ENCODE results near the gene FOXN3. TPM values are rescaled to one million over a fixed set of nuclear protein-coding genes. Genes with fewer than 3 reads are reported as not detected.

FOXN3 gene
- total RNA-seq, 1 donor: 84.0 TPM

DNA sequence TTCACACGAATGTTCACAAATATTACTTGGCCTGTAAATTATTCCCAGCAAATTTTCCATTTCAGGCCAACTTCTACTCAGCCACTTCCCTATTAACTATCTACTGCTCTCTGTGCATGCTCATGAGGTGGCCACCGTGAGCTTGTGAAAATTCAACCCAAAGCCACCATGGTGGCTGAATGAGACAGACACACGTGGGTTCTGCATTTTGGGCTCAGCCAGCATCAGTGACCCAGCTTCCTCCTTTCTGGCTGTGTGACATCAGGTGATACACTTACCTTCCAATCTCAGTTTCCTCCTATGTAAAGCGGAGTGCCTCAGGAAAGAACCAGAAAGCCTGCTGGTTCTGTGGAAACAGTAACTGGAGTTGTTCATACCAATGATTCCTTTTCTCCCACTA lies 175.8 kb downstream of the FOXN3 start:
- DNase-seq (ENCODE audit: low read depth in 2 of 3, low spot score in 2 of 3): peak in 1 of 3 donors; percentile 26

DNA sequence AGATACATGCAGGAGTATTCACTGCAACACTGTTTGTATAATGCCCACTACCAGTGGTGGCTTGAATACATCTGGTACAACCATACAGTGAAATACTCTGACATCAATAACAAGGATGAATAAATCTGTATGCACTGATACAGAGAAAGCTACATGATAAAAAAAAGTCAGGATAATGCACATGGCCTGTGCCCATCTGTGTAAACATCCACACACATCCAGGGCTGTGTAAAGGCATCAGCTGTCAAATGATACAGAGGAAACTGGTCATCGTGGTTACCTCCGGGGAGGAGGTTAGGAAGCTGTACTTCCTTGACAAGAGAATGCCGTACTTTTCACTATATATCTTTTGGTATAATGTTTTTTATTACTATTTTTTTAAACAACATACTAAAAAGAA lies 176.6 kb downstream of the FOXN3 start:
- DNase-seq (ENCODE audit: low read depth in 2 of 3, low spot score in 2 of 3): peak in 2 of 3 donors; percentile 28 to 45

GRCh38 chr14:89239023-89239422 lies 178.0 kb downstream of the FOXN3 start:
- no peak for DNase-seq (ENCODE audit: low read depth in 2 of 3, low spot score in 2 of 3)

GRCh38 chr14:89237921-89238529 lies 179.0 kb downstream of the FOXN3 start:
- peak in 1 of 3 donors; percentile 47 for DNase-seq (ENCODE audit: low read depth in 2 of 3, low spot score in 2 of 3)

DNA sequence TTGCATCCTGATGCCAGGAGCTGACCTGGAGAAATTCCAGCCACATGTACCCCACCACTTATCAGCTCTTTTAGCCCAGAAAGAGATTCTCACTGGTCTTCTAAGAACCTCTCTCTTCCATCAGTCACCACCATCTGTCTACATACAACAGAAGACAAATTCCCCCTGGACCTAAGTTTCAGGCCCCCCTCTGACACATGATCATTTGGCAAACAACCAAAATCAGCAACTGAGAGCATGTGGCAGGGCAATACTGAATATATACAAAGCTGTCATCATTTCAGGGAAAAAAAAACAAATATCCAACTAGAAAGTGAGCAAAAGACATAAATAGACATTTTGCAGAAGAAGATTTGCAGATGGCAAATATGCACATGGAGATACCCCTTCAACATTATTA lies 180.2 kb downstream of the FOXN3 start:
- DNase-seq (ENCODE audit: low read depth in 2 of 3, low spot score in 2 of 3): no peak

- no peak for DNase-seq (ENCODE audit: low read depth in 2 of 3, low spot score in 2 of 3)
Observed at GRCh38 chr14:89233184-89233583, 183.8 kb downstream of the FOXN3 start.

- DNase-seq (ENCODE audit: low read depth in 2 of 3, low spot score in 2 of 3): no peak
Observed at GRCh38 chr14:89232265-89233070, 184.6 kb downstream of the FOXN3 start.

- DNase-seq (ENCODE audit: low read depth in 2 of 3, low spot score in 2 of 3): no peak
Observed at GRCh38 chr14:89231426-89232113, 185.5 kb downstream of the FOXN3 start.

GRCh38 chr14:89228921-89229639 lies 188.0 kb downstream of the FOXN3 start:
- DNase-seq (ENCODE audit: low read depth in 2 of 3, low spot score in 2 of 3): no peak

- DNase-seq (ENCODE audit: low read depth in 2 of 3, low spot score in 2 of 3): no peak
Observed at GRCh38 chr14:89227496-89227836, 189.6 kb downstream of the FOXN3 start.

DNA sequence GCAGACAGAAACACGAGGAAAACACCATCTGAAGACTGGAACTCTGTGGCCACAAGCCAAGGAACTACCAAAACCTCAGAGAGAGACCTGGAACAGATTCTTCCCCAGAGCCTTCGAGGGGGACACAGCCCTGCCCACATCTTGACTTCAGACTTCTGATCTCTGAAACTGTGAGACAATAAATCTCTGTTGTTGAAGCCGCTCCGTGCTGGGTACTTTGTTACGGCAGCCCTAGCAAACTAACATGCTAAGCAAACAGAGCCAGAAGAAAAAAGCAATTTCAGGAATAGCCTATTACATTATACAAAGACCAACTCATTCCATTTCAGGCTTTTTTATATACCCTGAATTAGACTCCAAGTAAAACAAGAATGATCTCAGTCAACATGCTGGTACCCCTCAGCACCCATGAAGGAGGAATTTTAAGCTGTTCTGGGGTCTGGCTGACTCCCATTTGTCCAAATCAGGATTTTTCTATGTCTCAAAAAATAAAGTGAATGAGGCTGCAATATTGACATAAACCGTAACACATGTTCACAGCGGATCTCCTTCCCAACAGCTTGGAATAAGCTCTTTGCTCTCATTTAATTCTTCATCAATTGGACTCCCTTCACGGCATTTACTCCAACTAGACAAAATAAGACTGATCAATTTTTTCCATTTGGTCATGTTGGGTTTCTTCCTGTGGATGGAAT lies 190.1 kb downstream of the FOXN3 start:
- no peak for DNase-seq (ENCODE audit: low read depth in 2 of 3, low spot score in 2 of 3)

DNA sequence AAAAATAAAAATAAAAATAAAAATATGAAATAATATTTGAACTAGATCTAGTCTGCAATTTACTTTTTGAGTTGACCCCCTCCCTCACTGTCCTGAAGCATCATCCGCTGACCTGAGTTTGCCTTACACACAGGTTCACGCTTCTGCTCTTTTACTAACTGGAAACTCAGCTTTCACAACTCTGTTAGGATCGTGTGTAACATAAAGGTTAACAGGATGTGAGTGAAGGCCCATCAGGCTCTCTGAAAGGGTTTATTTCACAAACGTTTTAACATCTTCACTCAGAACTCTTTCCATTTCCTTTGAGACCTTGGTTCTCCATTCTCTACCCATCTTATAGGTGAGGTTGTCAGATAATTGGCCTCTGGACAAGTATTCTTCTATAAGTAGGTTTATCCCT lies 191.4 kb downstream of the FOXN3 start:
- DNase-seq (ENCODE audit: low read depth in 2 of 3, low spot score in 2 of 3): no peak

- peak in 2 of 3 donors; percentile 77 to 87 for DNase-seq (ENCODE audit: low read depth in 2 of 3, low spot score in 2 of 3)
Observed at GRCh38 chr14:89221109-89221810, 195.8 kb downstream of the FOXN3 start.

DNA sequence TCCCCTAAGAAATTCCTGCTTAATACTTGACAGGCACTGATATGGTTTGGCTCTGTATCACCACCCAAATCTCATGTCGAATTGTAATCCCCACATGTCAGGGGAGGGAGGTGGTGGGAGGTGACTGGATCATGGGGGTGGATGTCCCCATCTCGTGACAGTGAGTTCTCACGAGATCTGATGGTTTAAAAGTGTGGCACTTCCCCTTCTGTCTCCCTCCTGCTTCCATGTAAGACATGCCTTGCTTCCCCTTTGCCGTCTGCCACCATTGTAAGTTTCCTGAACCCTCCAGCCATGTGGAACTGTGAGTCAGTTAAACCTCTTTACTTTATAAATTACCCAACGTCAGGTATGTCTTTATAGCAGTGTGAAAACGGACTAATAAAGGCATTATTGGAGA lies 198.0 kb downstream of the FOXN3 start:
- no peak for DNase-seq (ENCODE audit: low read depth in 2 of 3, low spot score in 2 of 3)

- DNase-seq (ENCODE audit: low read depth in 2 of 3, low spot score in 2 of 3): no peak
Observed at GRCh38 chr14:89217891-89218290, 199.1 kb downstream of the FOXN3 start.

GRCh38 chr14:89215531-89215930 lies 201.5 kb downstream of the FOXN3 start:
- no peak for DNase-seq (ENCODE audit: low read depth in 2 of 3, low spot score in 2 of 3)

DNA sequence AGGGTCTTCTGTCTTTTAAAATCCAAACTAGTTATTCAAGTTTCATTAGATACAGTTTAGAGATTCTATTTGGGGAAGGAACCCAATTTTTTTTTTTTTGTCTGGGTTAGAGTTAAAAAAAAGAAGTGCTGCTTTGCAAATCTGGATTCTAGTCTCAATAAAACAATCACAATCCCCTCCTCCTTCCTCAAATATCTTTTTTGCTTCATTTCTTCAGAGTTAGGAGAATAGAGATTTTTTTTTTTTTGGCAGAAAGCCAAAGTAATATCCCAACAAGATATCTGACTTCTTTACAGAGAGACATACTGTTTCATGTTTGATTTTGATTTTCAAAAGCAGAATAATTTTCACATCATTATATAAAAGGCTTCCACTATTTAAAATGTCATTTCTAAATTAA lies 201.9 kb downstream of the FOXN3 start:
- peak in 1 of 3 donors; percentile 15 for DNase-seq (ENCODE audit: low read depth in 2 of 3, low spot score in 2 of 3)

- DNase-seq (ENCODE audit: low read depth in 2 of 3, low spot score in 2 of 3): peak in 2 of 3 donors; percentile 18 to 58
Observed at GRCh38 chr14:89214221-89214965, 202.6 kb downstream of the FOXN3 start.

All from hematopoietic multipotent progenitor cell (in vitro differentiated cells).